ENCODE measurements around the gene NFIB.
A peak's percentile ranks its signal among the peaks of the same experiment; 100 is the strongest.

NFIB gene

DNA sequence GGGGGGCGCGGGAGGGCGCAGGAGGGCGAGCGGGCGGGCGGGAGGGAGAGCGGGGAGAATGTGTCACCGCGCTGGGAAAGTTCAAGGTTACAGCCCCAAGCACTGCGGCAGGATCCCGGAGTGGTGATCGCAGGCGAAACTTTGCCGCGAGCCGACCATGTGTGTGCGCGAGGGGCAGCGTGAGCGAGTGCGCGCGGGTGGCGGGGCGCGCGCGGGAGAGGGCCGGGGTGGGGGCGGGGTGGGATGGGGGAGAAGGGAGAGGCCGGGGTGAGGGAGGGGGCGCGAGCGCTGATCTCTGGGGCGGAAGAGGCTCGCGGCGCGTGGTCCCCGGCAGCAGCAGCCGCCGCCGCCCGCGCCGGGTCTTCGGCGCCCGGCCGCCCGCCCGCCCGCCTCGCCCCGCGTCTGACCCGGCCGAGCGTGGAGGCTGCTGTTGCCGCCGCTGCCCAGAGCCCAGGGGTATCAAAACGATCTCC lies at the start of gene NFIB:
NFIB (minus strand) TSS at position 191 of the 473 bp plus-strand sequence. CDS start 630 bp downstream, outside the sequence.
- peak; percentile 83 for DNase-seq (ENCODE audit: low spot score)

DNA sequence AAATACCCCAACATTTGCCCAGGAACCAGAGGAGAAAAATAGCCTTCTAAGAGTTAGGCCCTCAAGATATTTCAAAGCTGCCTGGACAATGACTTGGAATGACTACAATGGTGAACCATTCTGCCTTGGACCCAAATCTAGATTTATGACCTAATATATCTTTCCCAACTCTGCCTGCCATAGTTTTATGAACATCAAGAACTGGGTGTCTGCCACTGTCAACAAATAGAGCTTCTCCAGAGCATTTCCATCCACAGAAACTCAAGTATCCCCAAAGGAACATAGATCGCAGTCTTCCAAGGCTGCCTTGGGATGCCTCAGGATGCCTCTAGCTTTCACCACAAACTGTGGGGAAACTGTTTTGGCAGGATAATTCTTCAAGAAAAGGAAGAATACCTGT lies 48.2 kb upstream of the NFIB start:
- no peak for DNase-seq (ENCODE audit: low spot score)

DNA sequence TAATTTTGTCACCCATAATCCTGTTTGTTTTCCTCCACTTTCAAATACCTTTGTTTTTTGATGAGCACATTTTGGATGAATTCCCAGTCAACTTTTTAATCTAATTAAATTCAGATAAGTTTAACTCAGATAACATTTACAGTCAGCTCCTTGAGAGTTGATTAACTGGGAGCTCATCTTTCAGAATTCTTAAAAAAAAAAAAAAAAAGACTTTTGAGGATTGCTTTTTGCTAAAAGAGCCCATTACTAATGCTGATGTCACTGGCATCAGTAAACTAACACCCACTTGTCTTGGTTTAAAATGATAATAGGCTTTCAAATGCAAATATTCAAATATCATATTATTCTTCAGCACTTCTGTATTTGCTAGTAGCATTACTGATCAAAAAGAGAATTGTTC lies 47.1 kb upstream of the NFIB start:
- DNase-seq (ENCODE audit: low spot score), result no peak

DNA sequence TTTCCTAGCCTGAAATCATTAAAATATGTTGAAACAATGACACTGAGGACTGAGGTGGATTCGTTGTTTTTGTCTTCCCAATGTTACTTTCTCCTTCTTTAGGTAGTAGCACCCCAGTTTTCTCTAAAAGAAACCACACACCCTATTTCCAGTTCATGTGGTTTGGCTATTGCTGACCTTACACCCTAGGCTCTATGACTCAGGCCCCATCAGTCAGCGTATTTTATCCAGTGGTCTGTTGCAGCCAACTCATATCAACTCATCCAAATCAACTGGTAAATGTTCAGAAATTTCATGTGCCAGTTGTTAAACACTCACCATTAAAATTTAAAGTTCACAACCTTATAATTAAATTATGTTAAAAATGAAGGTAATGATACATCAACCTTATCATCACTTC lies 44.6 kb upstream of the NFIB start:
- peak; percentile 18 for DNase-seq (ENCODE audit: low spot score)

DNA sequence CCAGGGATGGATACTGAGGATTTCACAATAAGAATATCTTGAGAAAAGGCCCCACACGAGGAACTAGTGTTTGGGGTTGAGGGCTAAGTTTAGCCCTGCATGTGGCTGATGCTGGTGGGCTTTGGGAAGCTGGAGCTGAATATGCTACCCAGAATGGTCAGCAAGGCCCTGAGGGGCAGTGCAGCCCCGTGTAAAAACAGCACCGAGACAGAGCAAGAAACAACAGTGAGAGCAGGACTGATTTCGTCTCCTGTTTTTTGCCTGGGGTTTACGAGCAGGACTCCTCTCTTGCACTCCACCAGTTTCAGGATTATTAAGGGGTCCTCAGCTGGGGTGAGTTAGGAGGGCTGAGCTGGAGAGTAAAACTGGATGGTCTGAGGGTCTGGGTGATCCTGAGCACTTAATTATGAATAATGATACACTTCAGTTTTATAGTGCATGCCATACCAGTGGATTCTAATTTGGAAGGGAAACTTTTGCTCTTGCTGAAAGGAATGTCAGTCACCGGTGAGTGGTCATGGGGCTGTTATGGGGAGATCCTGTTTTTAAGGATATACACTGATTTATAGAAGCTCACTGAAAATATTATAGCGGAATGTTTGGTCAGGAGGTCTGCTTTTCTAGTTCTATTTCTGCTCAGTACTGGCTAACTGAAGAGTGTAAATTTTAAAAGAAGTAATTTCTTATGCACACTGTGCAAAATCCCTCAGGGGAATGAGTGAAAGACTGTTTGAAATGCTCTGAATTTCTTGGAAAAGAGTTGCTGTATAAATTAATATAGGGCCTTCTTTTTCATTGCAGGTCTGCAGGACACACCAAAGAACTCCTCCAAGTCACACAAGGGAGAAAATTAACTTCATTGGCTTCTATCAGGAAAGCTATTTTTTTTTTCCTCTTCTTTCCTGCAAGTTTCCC lies 42.7 kb upstream of the NFIB start:
- no peak for DNase-seq (ENCODE audit: low spot score)

- DNase-seq (ENCODE audit: low spot score), result no peak
These were observed 40.3 kb upstream of the NFIB start for GRCh38 chr9:14354201-14354600.

GRCh38 chr9:14353222-14354056 lies 39.5 kb upstream of the NFIB start:
- DNase-seq (ENCODE audit: low spot score), result peak; percentile 70

GRCh38 chr9:14352503-14352902 lies 38.6 kb upstream of the NFIB start:
- DNase-seq (ENCODE audit: low spot score), result no peak

DNA sequence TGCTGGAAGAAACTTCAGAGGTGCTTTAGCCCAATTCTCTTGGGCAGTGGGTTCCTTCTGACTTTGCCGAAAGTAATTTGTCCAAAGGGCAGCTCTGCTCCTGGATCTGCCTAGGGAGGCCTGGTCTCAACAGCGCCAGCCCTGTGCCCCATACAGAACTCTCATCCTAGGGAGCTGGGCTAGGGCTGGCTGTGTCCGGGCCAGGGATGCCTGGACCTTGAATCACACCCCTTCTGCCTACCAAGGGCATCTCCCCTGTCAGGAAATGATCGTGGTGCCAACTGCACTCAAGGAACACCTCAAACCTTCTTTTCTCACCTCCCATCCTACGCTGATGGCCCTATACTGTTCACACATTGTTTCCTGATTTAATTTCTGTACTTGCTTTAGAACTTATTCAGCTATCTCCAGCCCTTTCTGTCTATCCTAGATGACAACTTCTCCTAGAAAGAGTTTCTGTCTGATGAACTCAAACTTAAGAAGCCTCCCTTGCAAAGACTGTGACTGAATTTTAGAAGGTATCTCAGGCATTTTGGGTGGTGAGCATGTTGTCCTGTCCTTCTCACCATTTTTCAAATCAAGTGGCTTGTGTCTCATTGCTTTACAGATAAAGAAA lies 37.4 kb upstream of the NFIB start:
- no peak for DNase-seq (ENCODE audit: low spot score)

DNA sequence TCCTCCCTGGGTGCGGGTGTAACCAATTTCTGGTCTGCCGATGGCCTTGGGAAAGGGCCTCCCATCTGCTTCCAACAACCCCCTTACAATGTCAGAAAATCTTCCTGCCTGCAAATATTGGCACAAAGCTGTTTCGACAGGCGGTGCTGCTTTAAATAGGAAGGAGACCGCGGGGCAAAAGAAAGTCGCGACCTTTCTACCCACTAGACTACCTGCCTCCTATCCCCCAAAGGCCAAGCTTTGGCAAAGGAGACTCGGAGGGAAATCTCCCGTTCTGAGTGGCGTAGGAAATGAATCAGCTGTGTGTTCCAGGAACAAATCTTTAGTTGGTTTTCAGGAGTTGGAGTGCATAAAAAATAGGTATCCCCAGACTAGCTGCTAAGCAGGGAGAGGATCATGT lies 36.8 kb upstream of the NFIB start:
- DNase-seq (ENCODE audit: low spot score), result no peak

- no peak for DNase-seq (ENCODE audit: low spot score)
These were observed 36.4 kb upstream of the NFIB start for GRCh38 chr9:14350349-14350728.

DNA sequence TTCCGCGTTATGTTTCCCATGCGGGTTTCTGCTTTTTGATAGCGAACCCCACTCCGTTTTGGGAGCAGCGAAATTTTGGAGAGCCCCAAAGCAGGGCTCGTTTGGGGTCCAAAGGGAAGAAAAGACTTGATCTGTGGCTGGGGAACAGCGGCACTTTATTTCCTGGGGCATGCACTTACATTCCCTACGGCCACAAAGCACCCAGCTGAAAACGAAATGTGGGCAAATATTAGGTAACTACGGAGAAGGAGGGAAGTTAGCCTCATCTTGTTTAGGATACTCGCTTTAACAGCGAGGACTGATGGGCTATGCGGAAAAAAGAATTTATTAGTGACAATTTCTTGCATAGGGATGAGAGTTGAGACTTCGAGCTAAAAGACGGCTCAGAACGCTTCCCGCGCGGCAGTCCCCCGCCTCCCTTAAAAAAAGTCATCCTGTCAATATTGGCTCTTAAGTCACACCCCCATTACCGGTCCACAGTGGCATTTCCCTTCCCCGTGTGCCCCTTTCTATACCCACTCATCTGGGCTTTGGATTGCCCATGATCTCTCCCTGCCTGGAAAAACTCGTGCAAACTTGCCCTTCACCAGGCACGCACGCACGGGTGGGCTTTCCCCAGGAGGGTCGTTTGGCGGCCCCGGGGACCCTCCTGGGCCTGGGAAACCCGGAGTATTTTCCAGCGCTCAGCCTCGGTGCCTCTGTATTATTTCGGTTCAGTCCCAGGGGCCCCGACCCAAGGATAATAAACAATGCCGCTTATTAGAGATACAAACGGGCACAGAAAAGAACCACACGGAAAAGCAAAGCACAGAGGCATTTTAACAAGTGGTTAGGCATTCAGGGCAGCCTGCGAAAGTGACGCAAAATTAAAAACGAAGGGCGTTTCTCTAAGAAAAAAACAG lies 35.8 kb upstream of the NFIB start:
- DNase-seq (ENCODE audit: low spot score), result no peak

DNA sequence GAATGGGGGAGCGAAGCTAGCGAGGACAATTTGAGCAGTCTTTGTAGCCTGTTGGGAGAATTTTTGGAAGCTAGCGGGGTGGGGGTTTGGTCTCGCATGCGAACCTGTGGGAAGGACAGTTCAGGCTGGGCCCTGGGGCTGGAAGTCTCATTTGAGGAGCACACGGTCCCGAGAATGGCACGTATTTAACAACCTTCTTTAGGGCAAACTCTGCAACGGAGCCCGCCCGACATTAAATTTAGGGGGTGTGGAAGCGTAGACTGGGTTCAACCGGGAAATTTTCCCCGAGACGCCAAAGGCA lies 35.2 kb upstream of the NFIB start:
- no peak for DNase-seq (ENCODE audit: low spot score)

DNA sequence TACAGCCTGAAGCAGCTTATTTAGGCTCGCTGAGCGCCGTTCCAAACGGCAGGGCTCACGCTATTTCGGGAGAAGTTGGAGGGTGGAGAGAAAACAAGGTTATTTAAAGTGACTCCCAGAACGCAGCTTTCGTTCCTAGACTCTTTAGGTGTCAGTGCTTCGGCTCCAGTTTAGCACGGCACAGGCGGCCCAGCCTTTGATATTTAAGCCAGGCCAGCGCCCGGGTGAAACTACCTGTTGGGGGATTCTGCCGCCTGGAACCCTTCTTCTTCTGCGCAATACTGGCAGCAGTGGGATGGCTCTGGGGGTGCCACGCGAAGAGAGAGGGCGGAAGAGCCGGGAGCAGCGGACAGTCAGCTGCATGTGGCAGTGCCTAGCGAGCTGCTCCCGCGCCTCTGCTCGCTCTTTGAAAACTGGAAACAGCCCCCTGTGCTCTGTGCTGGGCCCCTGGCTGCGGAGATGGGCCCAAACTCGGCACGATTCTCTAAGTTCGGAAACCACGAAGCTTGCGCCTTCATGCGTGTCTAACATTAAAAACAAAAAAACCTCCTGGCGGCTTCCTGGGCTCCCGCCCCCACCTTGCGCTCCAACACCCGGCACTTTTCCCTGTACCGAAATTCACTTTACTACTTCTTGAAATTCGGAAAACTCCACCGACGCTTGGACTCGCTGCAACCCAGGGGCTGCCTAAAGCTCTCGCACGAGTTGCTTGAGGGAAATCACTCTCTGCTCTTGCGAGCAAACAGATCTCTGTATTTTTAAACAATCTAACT lies 34.6 kb upstream of the NFIB start:
- no peak for DNase-seq (ENCODE audit: low spot score)

DNA sequence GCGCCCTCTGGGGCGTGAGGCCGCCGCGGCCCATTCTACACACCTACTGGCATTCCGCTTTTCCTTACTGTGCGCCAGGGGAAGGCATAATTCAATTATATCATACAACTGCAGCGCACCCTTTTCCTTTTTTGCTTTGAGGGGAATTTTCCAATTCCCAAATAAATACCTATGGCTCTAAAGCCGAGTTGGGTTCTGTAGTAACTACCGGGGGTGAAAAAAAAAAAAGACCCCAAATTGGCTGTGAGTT lies 34.1 kb upstream of the NFIB start:
- no peak for DNase-seq (ENCODE audit: low spot score)

DNA sequence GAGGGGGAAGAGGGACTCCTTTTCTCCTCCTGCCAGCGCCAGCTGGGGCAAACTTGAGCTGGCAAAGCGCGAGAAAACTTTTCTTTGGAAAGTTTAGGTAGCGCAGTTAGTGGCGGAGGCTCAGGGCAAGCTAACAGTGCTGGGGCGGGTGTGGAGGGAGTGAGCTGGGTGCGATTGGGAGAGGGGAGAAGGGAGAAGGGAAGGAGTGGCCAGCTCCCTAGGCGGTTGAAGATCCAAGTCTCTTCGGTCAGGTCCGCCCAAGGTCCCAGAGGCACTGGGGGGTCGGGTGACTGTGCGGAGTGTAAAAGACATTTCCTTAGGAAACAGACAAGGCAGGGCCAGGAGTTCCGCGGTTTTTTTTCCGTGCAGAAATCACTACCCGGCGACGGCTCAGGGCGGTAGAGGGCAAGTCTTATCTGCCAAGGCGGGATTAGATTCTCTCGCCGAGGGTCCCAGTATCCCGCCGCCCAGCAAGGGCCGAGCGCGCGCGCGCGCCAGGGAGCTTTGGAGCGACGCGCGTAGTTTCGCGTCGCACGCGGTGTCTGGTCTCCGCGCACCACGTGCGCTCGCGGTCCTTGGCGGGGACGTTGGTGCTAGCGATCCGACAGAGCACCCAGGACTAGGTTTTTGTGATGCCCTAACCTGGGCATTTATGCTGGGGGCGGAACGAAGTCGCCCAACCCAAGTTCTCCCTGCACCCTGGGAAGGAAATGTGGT lies 33.6 kb upstream of the NFIB start:
- no peak for DNase-seq (ENCODE audit: low spot score)

DNA sequence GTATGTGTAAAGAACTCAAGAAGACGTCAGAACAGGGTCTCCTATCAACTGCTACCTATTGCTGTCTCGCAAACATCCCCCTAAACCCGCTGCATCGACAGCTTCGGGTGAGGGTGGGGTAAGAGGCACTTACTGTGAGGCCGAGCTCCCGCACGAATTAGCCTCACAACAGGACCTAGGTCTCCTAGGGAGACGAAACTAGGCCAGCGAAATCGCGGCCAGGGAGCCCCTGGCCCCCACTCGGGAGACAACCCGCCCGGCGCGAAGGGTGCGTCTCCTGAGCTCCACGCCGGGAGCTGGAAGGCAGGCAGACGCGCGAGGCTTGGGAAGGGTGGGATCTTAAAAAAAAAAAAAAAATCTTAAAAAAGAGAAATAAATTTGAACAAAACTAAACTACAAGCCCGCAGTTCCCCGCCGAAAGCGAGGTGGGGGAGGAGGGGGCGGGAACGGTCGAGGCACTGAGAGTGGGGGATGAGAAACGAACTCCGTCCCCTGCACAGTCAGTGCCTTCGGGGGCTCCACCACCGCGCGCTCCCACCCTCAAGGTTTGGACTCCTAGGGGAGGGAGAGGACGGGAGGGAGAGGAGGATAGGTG lies 33.0 kb upstream of the NFIB start:
- no peak for DNase-seq (ENCODE audit: low spot score)

DNA sequence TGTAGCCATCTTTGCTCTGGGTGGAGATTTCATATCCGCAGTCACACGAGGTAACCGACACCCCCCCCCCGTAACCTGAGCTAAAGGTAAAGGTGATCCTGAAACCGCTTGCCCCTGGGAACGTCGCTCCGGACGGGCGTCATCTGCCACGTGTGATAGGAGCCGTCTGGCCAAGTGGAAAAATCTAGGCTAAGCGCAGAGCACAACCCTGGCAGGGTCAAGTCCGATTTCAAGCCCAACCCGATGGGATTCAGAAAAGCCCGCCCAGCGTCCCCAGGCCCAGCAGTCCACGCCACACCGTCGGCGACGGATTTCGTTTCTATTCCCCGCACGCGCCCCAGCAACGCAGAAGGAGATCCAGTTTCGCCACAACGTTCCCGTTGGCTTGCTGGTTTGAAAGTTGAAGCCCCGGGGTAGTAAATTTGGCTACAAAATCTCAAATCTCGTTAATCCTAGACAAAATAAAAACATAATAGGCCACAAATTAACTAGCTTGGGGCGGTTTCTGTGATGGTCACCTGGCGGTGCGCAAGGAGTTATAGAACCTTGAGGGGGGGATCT lies 32.4 kb upstream of the NFIB start:
- no peak for DNase-seq (ENCODE audit: low spot score)

GRCh38 chr9:14345354-14346230 lies 31.7 kb upstream of the NFIB start:
- no peak for DNase-seq (ENCODE audit: low spot score)
